Suprapubic skin (tissue), 4 donors: Measurements from ENCODE around the gene AIFM3.

Experiments used
- CTCF ChIP-seq, 2 donors: fragments of 200-600 bp in 1 of 2; fragments of 450-650 bp in 1 of 2; sonication (generic) in 1 of 2; IDR thresholded peaks; one replicate each; pipeline ENCODE4 v1.5.1; 2016 to 2019; ENCODE audit warnings: antibody characterized with exemption in 2 of 2, mild to moderate bottlenecking in 1 of 2, moderate library complexity in 1 of 2
- EP300 ChIP-seq: sonication (generic); formaldehyde crosslinking; IDR thresholded peaks from one replicate; pipeline ENCODE4 v1.6.1; 2017; ENCODE audit warnings: antibody characterized with exemption
- POLR2A ChIP-seq, 2 donors: fragments of 450-650 bp; IDR thresholded peaks; one replicate each; pipeline ENCODE4 v1.6.1; 2017; ENCODE audit warnings: antibody characterized with exemption in 2 of 2, mild to moderate bottlenecking in 2 of 2, moderate library complexity in 2 of 2
- POLR2AphosphoS5 ChIP-seq, 3 donors: sonication (generic); formaldehyde crosslinking; IDR thresholded peaks; one replicate each; pipeline ENCODE4 v1.6.1; 2017; ENCODE audit warnings: antibody characterized with exemption in 3 of 3

- TF ChIP-seq EP300 (no peak), CTCF (IDR thresholded peaks at IDR 0.05) (no peak), POLR2A (IDR thresholded peaks at IDR 0.05) (no peak), POLR2AphosphoS5 (IDR thresholded peaks at IDR 0.05) (no peak)
These were observed 48.3 kb upstream of the AIFM3 start for GRCh38 chr22:20918663-20919218.
